ENCODE results near the gene KRT33B.
A peak's percentile ranks its signal among the peaks of the same experiment; 100 is the strongest.

KRT33B gene

DNA sequence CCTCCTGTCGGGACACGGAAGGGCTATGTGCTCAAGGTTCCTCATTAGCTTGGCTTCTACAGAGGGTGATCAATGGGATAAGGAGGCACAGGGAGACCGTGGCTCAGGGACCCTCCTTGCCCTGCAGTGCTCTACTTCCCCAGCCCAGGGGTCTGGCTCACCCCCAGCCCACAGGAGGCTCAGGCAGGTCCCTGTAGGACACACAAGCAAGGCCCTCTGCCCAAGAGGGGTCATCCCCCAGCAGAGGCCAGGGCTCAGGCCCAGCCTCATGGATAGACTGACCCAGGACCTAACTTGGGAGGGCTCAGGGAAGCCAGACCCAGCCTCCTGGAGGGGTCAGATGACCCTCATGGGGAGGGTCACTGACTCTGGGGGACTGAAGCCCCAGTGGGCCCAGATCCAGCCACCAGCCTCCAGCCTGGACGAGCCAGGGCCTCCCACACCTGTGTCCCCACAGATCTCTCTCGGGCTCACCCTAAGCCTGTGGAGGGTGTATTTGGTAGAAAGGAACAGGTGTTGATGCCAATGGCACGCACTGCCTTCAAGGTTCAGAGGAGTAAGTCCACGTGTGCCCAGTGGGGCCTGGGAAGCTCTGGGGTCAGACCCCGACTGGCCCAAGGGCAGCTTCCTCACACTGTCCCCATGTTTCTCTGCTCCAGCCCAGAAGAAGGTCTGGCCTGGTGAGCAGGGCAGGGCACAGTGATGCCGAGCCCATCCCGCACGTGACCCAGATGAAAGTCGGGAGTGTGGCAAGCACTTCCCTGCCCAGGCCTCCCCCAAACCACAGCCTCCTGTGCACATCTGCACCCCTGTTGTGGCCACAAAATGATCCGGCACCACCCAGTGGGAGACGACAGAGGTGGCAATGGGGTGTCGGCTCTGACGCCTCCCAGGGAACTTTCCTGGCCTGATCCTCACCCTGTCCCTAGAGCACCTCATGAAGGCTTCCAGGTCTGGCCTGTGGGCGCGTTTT is 43.2 kb downstream of the KRT33B start:
- DNase-seq (ENCODE audit: low spot score) (no peak), FAIRE-seq (no peak)

GRCh38 chr17:41325611-41326010 is 44.0 kb downstream of the KRT33B start:
- FAIRE-seq = no peak
- no peak for DNase-seq (ENCODE audit: low spot score)

- FAIRE-seq = no peak
- no peak for DNase-seq (ENCODE audit: low spot score)
These were observed 44.5 kb downstream of the KRT33B start for GRCh38 chr17:41325126-41325525.

- DNase-seq (ENCODE audit: low spot score) (peak; percentile 10), FAIRE-seq (no peak)
These were observed 45.2 kb downstream of the KRT33B start for GRCh38 chr17:41324180-41325075.

- no peak for DNase-seq (ENCODE audit: low spot score)
- no peak for FAIRE-seq
These were observed 46.4 kb downstream of the KRT33B start for GRCh38 chr17:41322903-41323895.

GRCh38 chr17:41322094-41322902 is 47.3 kb downstream of the KRT33B start:
- peak; percentile 64 for DNase-seq (ENCODE audit: low spot score)
- peak; percentile 76 for FAIRE-seq

DNA sequence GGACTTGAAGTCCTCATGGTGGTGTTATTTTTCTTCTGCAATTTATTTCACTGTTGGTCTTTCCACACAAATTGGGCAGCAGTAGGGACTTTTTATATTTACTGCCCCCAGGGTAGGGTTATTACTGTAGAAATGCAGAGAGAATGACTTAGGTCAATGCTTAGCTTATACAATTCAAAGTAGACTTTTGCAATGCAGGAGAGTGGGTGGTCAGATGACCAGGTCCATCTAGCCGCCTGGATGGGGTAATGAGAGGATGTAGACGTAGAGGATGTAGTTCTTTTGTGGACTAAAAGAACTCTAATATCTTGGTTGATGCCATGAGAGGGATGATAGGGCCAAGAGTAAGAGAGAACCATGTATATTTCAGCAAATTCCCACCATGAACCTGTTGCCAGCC is 51.4 kb downstream of the KRT33B start:
- FAIRE-seq = no peak

GRCh38 chr17:41315814-41316445 is 53.7 kb downstream of the KRT33B start:
- FAIRE-seq = no peak
- no peak for DNase-seq (ENCODE audit: low spot score)

More for the DNA sequence above, 51.4 kb downstream of the KRT33B start:
- no peak for DNase-seq (ENCODE audit: low spot score)

- DNase-seq (ENCODE audit: low spot score) (no peak), FAIRE-seq (no peak)
These were observed 54.3 kb downstream of the KRT33B start, which contains the start of gene KRTAP17-1 for GRCh38 chr17:41315204-41315794. TSS of gene KRTAP17-1 (minus strand) at chr17:41315710. CDS start at chr17:41315650, 60 bp downstream.
